PC-9 (cell line): ENCODE results near the gene PCDHGB1. TPM values are rescaled to one million over a fixed set of nuclear protein-coding genes. Genes with fewer than 3 reads are reported as not detected.
"Not testable (repeated sequence)": the region's sequence is repeated elsewhere in the genome, so short reads cannot be mapped to it uniquely, and the experiment has no call there.

ENCODE experiments used
- BruUV-seq: library from RNA; stranded (reverse); fragments of 400-500 nt; replicated peaks from 2 replicates; lab custom pipeline; 2021; lab: Mats Ljungman, UMichigan
- CTCF ChIA-PET: fragments of 300-600 bp; sonication (Branson Sonifier 250); formaldehyde crosslinking; loops from one replicate; lab custom pipeline; 2022; ENCODE audit warnings: antibody characterized with exemption; lab: Charles Lee
- POLR2A ChIA-PET: fragments of 300-600 bp; sonication (Branson Sonifier 250); formaldehyde crosslinking; loops from one replicate; lab custom pipeline; 2022; ENCODE audit warnings: antibody characterized with exemption; ENCODE audit not compliant: unreplicated experiment; lab: Charles Lee
- DNase-seq, 2 experiments: peaks; one replicate each; pipeline versions ENCODE4 v3.0.0 to v3.0.0-alpha.2; 2015 to 2022; ENCODE audit warnings: mixed read lengths in 1 of 2
- H2AFZ ChIP-seq: fragments of 200-600 bp; sonication (generic); 2 replicates; pipeline ENCODE4 v1.8.1; 2017; ENCODE audit warnings: antibody characterized with exemption
- H3F3A ChIP-seq: fragments of 200-600 bp; sonication (generic); 2 replicates; pipeline ENCODE4 v1.8.1; 2017; ENCODE audit warnings: antibody characterized with exemption, mild to moderate bottlenecking, low read depth; ENCODE audit not compliant: insufficient read depth
- H3K27ac ChIP-seq: fragments of 200-600 bp; sonication (generic); 2 replicates; pipeline ENCODE4 v1.6.1; 2016; ENCODE audit warnings: mixed run types
- H3K27me3 ChIP-seq: fragments of 200-600 bp; sonication (generic); 2 replicates; pipeline ENCODE4 v1.6.1; 2016; ENCODE audit warnings: low read depth, mixed run types; ENCODE audit not compliant: insufficient read depth
- H3K36me3 ChIP-seq: fragments of 200-600 bp; sonication (generic); 2 replicates; pipeline ENCODE4 v1.6.1; 2016; ENCODE audit warnings: low read depth, mixed run types
- H3K4me1 ChIP-seq: fragments of 200-600 bp; sonication (generic); replicated peaks from 2 replicates; pipeline ENCODE4 v1.6.1; 2016; ENCODE audit warnings: mixed run types; ENCODE audit not compliant: insufficient read depth
- H3K4me2 ChIP-seq: fragments of 200-600 bp; sonication (generic); 2 replicates; pipeline ENCODE4 v1.6.1; 2017; ENCODE audit warnings: mixed run types
- H3K4me3 ChIP-seq: fragments of 200-600 bp; sonication (generic); 2 replicates; pipeline ENCODE4 v1.6.1; 2016; ENCODE audit warnings: mixed run types
- H3K79me2 ChIP-seq: fragments of 200-600 bp; sonication (generic); 2 replicates; pipeline ENCODE4 v1.6.1; 2017; ENCODE audit warnings: low read depth, mixed run types
- H3K9me2 ChIP-seq: fragments of 200-600 bp; sonication (generic); 2 replicates; pipeline ENCODE4 v1.8.1; 2017; ENCODE audit warnings: mild to moderate bottlenecking; ENCODE audit not compliant: insufficient read depth
- H3K9me3 ChIP-seq: fragments of 200-600 bp; sonication (generic); 2 replicates; pipeline ENCODE4 v1.8.1; 2016; ENCODE audit warnings: low read depth; ENCODE audit not compliant: insufficient read depth
- H4K20me1 ChIP-seq: fragments of 200-600 bp; sonication (generic); 2 replicates; pipeline ENCODE4 v1.8.1; 2017; ENCODE audit not compliant: insufficient read depth
- EZH2 ChIP-seq: fragments of 200-600 bp; sonication (generic); IDR thresholded peaks from 2 replicates; pipeline ENCODE4 v1.8.0; 2017; ENCODE audit warnings: antibody characterized with exemption, low read depth
- intact Hi-C: fragments of 100-400 bp; cut with micrococcal nuclease; formaldehyde crosslinking; loops from one replicate; pipeline ENCODE4 v1.10.0; 2022; ENCODE audit not compliant: unreplicated experiment
- total RNA-seq: library from RNA; stranded (reverse); gene quantifications from 2 replicates; pipeline ENCODE4 v1.2.3, GENCODE V29; 2021
- TF ChIP-seq, protein P1 (sequence below): fragments of 200-600 bp; sonication (generic); conservative IDR thresholded peaks from 2 replicates; pipeline ENCODE4 v1.6.1; 2017; ENCODE audit warnings: mixed run types, antibody characterized with exemption, mild to moderate bottlenecking, moderate library complexity

PCDHGB1 gene
- total RNA-seq, 1 experiment from 2014 or later, result not detected

DNA sequence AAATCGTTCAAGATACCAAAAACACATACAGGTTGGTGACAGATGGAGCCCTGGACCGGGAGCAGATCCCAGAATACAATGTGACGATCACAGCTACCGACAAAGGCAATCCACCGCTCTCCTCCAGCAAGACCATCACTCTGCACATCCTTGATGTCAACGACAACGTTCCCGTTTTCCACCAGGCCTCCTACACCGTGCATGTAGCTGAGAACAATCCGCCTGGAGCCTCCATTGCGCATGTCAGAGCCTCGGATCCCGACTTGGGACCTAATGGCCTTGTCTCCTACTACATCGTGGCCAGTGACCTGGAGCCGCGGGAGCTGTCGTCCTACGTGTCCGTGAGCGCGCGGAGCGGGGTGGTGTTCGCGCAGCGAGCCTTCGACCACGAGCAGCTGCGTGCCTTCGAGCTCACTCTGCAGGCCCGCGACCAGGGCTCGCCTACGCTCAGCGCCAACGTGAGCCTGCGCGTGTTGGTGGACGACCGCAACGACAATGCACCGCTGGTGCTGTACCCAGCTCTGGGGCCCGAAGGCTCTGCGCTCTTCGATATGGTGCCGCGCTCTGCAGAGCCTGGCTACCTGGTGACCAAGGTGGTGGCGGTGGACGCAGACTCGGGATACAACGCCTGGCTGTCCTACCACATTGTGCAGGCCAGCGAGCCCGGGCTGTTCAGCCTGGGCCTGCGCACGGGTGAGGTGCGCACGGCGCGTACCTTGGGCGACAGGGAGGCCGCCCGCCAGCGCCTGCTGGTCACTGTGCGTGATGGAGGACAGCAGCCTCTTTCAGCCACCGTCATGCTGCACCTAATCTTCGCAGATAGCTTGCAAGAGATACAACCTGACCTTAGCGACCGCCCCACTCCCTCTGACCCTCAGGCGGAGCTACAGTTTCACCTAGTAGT lies 21.9 kb downstream of the PCDHGB1 start:
- Histone ChIP-seq H3K27me3 (peaks cover 36% of the 10 kb centered on the region; the same call in 1 of the 2 replicates), H3K9me3 (peaks cover 5% of the 10 kb centered on the region; the same call in 1 of the 2 replicates), H3K36me3 (no peaks in the 10 kb centered on the region), H2AFZ (no peak overlapping the region), H3K4me3 (no peak overlapping the region), H4K20me1 (no peaks in the 10 kb centered on the region), H3K27ac (no peak overlapping the region), H3K4me1 (no peaks in the 10 kb centered on the region), H3K4me2 (no peak overlapping the region), H3K9me2 (no peaks in the 10 kb centered on the region), H3F3A (no peaks in the 10 kb centered on the region), H3K79me2 (no peaks in the 10 kb centered on the region)
- BruUV-seq, result no TSS peak
- TF ChIP-seq, protein P1, sequence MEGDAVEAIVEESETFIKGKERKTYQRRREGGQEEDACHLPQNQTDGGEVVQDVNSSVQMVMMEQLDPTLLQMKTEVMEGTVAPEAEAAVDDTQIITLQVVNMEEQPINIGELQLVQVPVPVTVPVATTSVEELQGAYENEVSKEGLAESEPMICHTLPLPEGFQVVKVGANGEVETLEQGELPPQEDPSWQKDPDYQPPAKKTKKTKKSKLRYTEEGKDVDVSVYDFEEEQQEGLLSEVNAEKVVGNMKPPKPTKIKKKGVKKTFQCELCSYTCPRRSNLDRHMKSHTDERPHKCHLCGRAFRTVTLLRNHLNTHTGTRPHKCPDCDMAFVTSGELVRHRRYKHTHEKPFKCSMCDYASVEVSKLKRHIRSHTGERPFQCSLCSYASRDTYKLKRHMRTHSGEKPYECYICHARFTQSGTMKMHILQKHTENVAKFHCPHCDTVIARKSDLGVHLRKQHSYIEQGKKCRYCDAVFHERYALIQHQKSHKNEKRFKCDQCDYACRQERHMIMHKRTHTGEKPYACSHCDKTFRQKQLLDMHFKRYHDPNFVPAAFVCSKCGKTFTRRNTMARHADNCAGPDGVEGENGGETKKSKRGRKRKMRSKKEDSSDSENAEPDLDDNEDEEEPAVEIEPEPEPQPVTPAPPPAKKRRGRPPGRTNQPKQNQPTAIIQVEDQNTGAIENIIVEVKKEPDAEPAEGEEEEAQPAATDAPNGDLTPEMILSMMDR, result no peak
- no peak for TF ChIP-seq EZH2
- ChIA-PET CTCF (interaction anchor here (0.9 kb wide), 1 partner anchor 277 kb away, joined by 3 read pairs; the partner anchor contains the start of gene PCDHB2), POLR2A (no interaction called here)
- intact Hi-C loops, result no loop called here
- no peak for DNase-seq

DNA sequence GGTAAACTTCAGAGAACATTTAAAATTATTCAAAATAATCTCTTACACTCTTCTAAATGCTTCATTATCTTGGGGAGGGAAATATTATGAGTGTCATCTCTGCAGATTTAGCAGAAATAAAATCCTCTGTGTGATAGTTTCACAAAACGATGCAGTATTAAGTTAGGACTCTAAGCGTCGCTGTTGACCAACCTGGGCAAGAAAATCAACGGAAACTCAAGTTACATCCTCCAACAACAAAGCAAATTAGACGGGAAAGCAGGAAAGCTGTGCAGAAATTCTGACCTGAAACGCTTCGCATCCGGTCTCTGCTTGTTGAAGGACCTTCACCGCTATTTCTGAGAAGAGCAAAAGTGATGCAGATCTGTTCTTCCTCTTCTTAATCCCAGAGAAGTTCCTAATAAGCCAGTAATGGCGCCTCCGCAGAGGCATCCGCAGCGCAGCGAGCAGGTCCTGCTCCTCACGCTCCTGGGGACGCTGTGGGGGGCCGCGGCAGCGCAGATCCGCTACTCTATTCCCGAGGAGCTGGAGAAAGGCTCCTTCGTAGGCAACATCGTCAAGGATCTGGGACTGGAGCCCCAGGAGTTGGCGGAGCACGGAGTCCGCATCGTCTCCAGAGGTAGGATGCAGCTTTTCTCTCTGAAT lies 23.9 kb downstream of the PCDHGB1 start, which contains the start of gene PCDHGA6:
PCDHGA6 (plus strand) TSS at position 219 of the 645 bp plus-strand sequence; CDS start at position 412, 193 bp downstream.
- no peak for DNase-seq
- H3F3A ChIP-seq, result no peaks in the 10 kb centered on the region
- TF ChIP-seq, protein P1, result peak; percentile 46; the same call in 1 of the 2 replicates
- no peak for TF ChIP-seq EZH2
- H4K20me1 ChIP-seq, result no peaks in the 10 kb centered on the region
- H2AFZ ChIP-seq, result no peak within 1 kb of the TSS
- H3K27me3 ChIP-seq, result peaks cover 28% of the 10 kb centered on the region; the same call in 1 of the 2 replicates
- H3K36me3 ChIP-seq, result no peaks in the 10 kb centered on the region
- no peaks in the 10 kb centered on the region for H3K9me2 ChIP-seq
- CTCF ChIA-PET, result interaction anchor here (1.0 kb wide), 1 partner anchor 192 kb away, joined by 3 read pairs; no protein-coding TSS in a partner anchor
- H3K4me2 ChIP-seq, result no peak within 1 kb of the TSS
- H3K79me2 ChIP-seq, result no peaks in the 10 kb centered on the region
- no peak within 1 kb of the TSS for H3K27ac ChIP-seq
- no TSS peak for BruUV-seq
- H3K4me3 ChIP-seq, result no peak within 1 kb of the TSS
- POLR2A ChIA-PET, result no interaction called here
- H3K9me3 ChIP-seq, result no peaks in the 10 kb centered on the region; the same call in 1 of the 2 replicates
- H3K4me1 ChIP-seq, result no peaks in the 10 kb centered on the region
- intact Hi-C loops, result no loop called here

DNA sequence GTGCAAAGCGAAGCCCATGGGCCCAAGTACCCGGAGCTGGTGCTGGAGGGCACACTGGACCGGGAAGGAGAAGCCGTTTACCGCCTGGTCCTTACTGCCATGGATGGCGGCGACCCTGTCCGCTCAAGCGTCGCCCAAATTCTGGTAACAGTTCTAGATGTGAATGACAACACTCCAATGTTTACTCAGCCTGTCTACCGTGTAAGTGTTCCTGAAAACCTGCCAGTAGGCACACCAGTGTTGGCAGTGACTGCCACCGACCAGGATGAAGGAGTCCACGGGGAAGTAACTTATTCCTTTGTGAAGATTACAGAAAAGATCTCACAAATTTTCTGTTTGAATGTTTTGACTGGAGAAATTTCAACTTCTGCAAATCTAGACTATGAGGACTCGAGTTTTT lies 24.7 kb downstream of the PCDHGB1 start:
- no peaks in the 10 kb centered on the region for H3K79me2 ChIP-seq
- no peaks in the 10 kb centered on the region for H3K9me2 ChIP-seq
- H3K4me2 ChIP-seq, result no peak overlapping the region
- POLR2A ChIA-PET, result no interaction called here
- no peaks in the 10 kb centered on the region for H4K20me1 ChIP-seq
- H3K4me1 ChIP-seq, result no peaks in the 10 kb centered on the region
- TF ChIP-seq EZH2, result no peak
- TF ChIP-seq, protein P1, result no peak
- no peaks in the 10 kb centered on the region for H3F3A ChIP-seq
- H3K27ac ChIP-seq, result no peak overlapping the region
- no peak for DNase-seq
- H2AFZ ChIP-seq, result no peak overlapping the region
- intact Hi-C loops, result no loop called here
- no peaks in the 10 kb centered on the region for H3K36me3 ChIP-seq
- CTCF ChIA-PET, result no interaction called here
- H3K9me3 ChIP-seq, result no peaks in the 10 kb centered on the region; the same call in 1 of the 2 replicates
- no peak overlapping the region for H3K4me3 ChIP-seq
- H3K27me3 ChIP-seq, result peaks cover 24% of the 10 kb centered on the region; the same call in 1 of the 2 replicates
- BruUV-seq, result no TSS peak

DNA sequence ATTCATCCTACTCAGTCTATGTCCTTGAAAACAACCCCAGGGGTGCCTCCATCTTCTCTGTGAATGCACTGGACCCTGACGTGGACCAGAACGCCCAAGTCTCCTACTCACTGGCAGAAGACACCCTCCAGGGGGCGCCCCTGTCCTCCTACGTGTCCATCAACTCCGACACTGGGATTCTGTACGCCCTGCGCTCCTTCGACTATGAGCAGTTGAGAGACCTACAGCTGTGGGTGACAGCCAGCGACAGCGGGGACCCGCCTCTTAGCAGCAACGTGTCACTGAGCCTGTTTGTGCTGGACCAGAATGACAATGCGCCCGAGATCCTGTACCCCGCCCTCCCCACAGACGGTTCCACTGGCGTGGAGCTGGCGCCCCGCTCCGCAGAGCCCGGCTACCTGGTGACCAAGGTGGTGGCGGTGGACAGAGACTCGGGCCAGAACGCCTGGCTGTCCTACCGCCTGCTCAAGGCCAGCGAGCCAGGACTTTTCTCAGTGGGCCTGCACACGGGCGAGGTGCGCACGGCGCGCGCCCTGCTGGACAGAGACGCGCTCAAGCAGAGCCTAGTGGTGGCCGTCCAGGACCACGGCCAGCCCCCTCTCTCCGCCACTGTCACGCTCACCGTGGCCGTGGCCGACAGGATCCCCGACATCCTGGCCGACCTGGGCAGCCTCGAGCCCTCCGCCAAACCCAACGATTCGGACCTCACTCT lies 25.7 kb downstream of the PCDHGB1 start:
- intact Hi-C loops, H3K4me2 ChIP-seq, POLR2A ChIA-PET, DNase-seq, H3K36me3 ChIP-seq, BruUV-seq, H3K27ac ChIP-seq, H3K9me3 ChIP-seq, H3K79me2 ChIP-seq, H3K9me2 ChIP-seq, H3K4me1 ChIP-seq, H2AFZ ChIP-seq, H3F3A ChIP-seq, H4K20me1 ChIP-seq, CTCF ChIA-PET, H3K4me3 ChIP-seq: not testable (repeated sequence)
- H3K27me3 ChIP-seq, result peaks cover 20% of the 10 kb centered on the region; the same call in 1 of the 2 replicates
